Neuronal stem cell (in vitro differentiated cells): ENCODE results near the gene ITFG1.

Source experiments
- DNase-seq: peaks from one replicate; pipeline ENCODE4 v3.0.0-alpha.2; 2013; ENCODE audit warnings: low spot score
- H2AFZ ChIP-seq: one replicate; pipeline ENCODE4 v1.6.1; 2013; ENCODE audit warnings: mild to moderate bottlenecking, low read length, inconsistent platforms
- H2AK5ac ChIP-seq: 2 replicates; pipeline ENCODE4 v1.6.1; 2013; ENCODE audit warnings: low read depth, mild to moderate bottlenecking, inconsistent platforms, low read length, moderate library complexity, mixed read lengths
- H2BK120ac ChIP-seq: 2 replicates; pipeline ENCODE4 v1.6.1; 2013; ENCODE audit warnings: low read depth, mild to moderate bottlenecking, inconsistent platforms, low read length, moderate library complexity, mixed read lengths
- H2BK12ac ChIP-seq: one replicate; pipeline ENCODE4 v1.6.1; 2013; ENCODE audit warnings: low read length, inconsistent platforms
- H2BK15ac ChIP-seq: 2 replicates; pipeline ENCODE4 v1.6.1; 2013; ENCODE audit warnings: mild to moderate bottlenecking, low read length, inconsistent platforms, mixed read lengths
- H2BK5ac ChIP-seq: one replicate; pipeline ENCODE4 v1.6.1; 2013; ENCODE audit warnings: inconsistent platforms, mild to moderate bottlenecking, low read length, moderate library complexity
- H3K14ac ChIP-seq: one replicate; pipeline ENCODE4 v1.6.1; 2013; ENCODE audit warnings: low read length, inconsistent platforms
- H3K18ac ChIP-seq: 2 replicates; pipeline ENCODE4 v1.6.1; 2013; ENCODE audit warnings: low read length, inconsistent platforms
- H3K23ac ChIP-seq: 2 replicates; pipeline ENCODE4 v1.6.1; 2013; ENCODE audit warnings: low read depth, mild to moderate bottlenecking, mixed read lengths, low read length, inconsistent platforms; ENCODE audit not compliant: poor library complexity
- H3K27ac ChIP-seq: replicated peaks from 3 replicates; pipeline ENCODE4 v1.5.1; 2013; ENCODE audit warnings: low read length, inconsistent platforms
- H3K27me3 ChIP-seq, 3 experiments: 2 replicates each; pipeline ENCODE4 v1.6.1; 2013; ENCODE audit warnings: low read length in 3 of 3, mild to moderate bottlenecking in 2 of 3, inconsistent platforms in 1 of 3, low read depth in 1 of 3, mixed read lengths in 1 of 3, moderate library complexity in 1 of 3; ENCODE audit not compliant: control insufficient read depth in 3 of 3, insufficient read depth in 3 of 3
- H3K36me3 ChIP-seq, 2 donors: replicated peaks in 1 of 2; 2 replicates each; pipeline ENCODE4 v1.6.1; 2013; ENCODE audit warnings: low read length in 2 of 2; ENCODE audit not compliant: control insufficient read depth in 2 of 2, insufficient read depth in 2 of 2
- H3K4ac ChIP-seq: 2 replicates; pipeline ENCODE4 v1.6.1; 2013; ENCODE audit warnings: inconsistent platforms, mild to moderate bottlenecking, low read length, moderate library complexity
- H3K4me1 ChIP-seq, 2 donors: 1 replicate in 1 of 2; 2 replicates in 1 of 2; pipeline ENCODE4 v1.6.1; 2013; ENCODE audit warnings: low read length in 2 of 2, low read depth in 1 of 2; ENCODE audit not compliant: control insufficient read depth in 2 of 2, insufficient read depth in 1 of 2
- H3K4me2 ChIP-seq: one replicate; pipeline ENCODE4 v1.6.1; 2013; ENCODE audit warnings: mild to moderate bottlenecking, low read length, inconsistent platforms; ENCODE audit not compliant: insufficient read depth, poor library complexity, severe bottlenecking
- H3K4me3 ChIP-seq, 2 donors: 2 replicates each; pipeline ENCODE4 v1.5.1; 2013; ENCODE audit warnings: low read length in 2 of 2, mild to moderate bottlenecking in 2 of 2, inconsistent platforms in 1 of 2, moderate library complexity in 1 of 2
- H3K79me1 ChIP-seq: one replicate; pipeline ENCODE4 v1.6.1; 2013; ENCODE audit warnings: low read depth, mild to moderate bottlenecking, inconsistent platforms, low read length, moderate library complexity
- H3K9ac ChIP-seq: one replicate; pipeline ENCODE4 v1.6.1; 2013; ENCODE audit warnings: mild to moderate bottlenecking, low read depth, low read length, inconsistent platforms; ENCODE audit not compliant: poor library complexity
- H3K9me3 ChIP-seq, 2 donors: replicated peaks in 1 of 2; 2 replicates each; pipeline versions ENCODE3 to v1.6.1; 2013; ENCODE audit warnings: low read length in 2 of 2, mild to moderate bottlenecking in 2 of 2, inconsistent platforms in 1 of 2, low read depth in 1 of 2, mixed read lengths in 1 of 2, moderate library complexity in 1 of 2; ENCODE audit not compliant: control insufficient read depth in 2 of 2, insufficient read depth in 1 of 2
- H4K8ac ChIP-seq: one replicate; pipeline ENCODE4 v1.6.1; 2013; ENCODE audit warnings: low read depth, mild to moderate bottlenecking, inconsistent platforms, low read length, moderate library complexity
- H4K91ac ChIP-seq: one replicate; pipeline ENCODE4 v1.6.1; 2013; ENCODE audit warnings: low read length, low read depth, mild to moderate bottlenecking, inconsistent platforms; ENCODE audit not compliant: poor library complexity
- WGBS, 2 donors: extraction: QIAGEN DNeasy Blood & Tissue Kit; methylation state at CpG; one replicate each; pipeline ENCODE4 v1.1.7; 2013; ENCODE audit warnings: missing lambda C conversion rate in 2 of 2, mixed read lengths in 1 of 2; ENCODE audit not compliant: insufficient read length in 2 of 2, insufficient replicate concordance in 1 of 2; ENCODE audit errors: extremely low coverage in 2 of 2; 5-methylcytosine and 5-hydroxymethylcytosine counted together

Gene ITFG1

GRCh38 chr16:47241061-47241460 is 219.8 kb downstream of the ITFG1 start:
- no peak overlapping the region for H2BK5ac ChIP-seq

DNA sequence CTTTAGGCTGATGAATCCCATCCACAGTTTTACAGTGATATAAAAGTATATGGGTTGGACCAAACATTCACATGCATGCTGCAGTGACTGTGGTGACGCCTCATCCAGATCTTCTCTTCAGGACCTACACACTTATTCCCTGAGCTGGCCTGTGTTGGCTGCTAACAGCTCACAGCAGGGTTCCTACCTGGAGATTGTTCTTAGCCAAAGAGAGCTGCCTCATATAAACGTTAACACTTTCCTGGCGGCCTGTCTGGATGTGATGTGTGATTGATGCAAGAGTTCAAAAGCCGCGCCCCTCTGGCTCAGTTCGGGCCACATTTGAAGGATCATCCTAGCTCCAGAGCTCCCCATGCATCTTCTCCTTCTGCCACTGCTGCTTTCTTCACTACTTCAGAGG is 224.1 kb downstream of the ITFG1 start:
- H2BK120ac ChIP-seq, result no peak overlapping the region

More at GRCh38 chr16:47241061-47241460, 219.8 kb downstream of the ITFG1 start:
- H3K27me3 ChIP-seq, result no peaks in the 10 kb centered on the region
- no peak overlapping the region for H4K91ac ChIP-seq
- no peaks in the 10 kb centered on the region for H3K9me3 ChIP-seq
- H3K18ac ChIP-seq, result no peak overlapping the region
- H3K23ac ChIP-seq, result no peak overlapping the region
- no peak overlapping the region for H3K4me2 ChIP-seq
- no peak overlapping the region for H3K4me3 ChIP-seq
- no peaks in the 10 kb centered on the region for H3K4me1 ChIP-seq
- no peak overlapping the region for H3K27ac ChIP-seq
- H3K79me1 ChIP-seq, result no peaks in the 10 kb centered on the region
- no peak overlapping the region for H4K8ac ChIP-seq
- no peak for DNase-seq
- H2AK5ac ChIP-seq, result no peak overlapping the region
- H3K4ac ChIP-seq, result no peak overlapping the region
- H2BK15ac ChIP-seq, result no peak overlapping the region
- H2BK120ac ChIP-seq, result no peak overlapping the region
- H3K9ac ChIP-seq, result no peak overlapping the region
- H3K14ac ChIP-seq, result no peak overlapping the region
- no peak overlapping the region for H2BK12ac ChIP-seq
- no peak overlapping the region for H2AFZ ChIP-seq
- no peaks in the 10 kb centered on the region for H3K36me3 ChIP-seq

DNA sequence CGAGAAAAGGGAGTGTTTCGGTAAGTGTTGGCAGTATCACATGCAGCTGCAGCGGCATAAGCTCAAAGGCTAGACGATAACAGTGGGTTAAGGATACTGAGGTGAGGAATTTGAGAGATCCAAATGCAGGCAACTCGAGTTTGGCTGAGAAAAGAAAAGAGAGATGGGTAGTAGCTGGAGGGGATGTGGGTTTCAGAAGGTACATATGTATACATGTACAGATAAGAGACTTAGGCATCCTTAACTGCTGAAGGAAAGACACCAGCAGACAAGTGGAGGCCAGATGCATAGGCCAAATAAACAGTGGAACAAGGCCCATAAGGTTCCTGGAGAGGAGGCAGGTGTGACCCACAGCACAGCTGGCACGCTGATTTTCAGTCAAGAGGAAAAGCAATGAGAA is 230.6 kb downstream of the ITFG1 start:
- Histone ChIP-seq H4K8ac (no peak overlapping the region), H3K4me2 (no peak overlapping the region), H2AFZ (no peak overlapping the region), H3K4ac (no peak overlapping the region), H3K9me3 (no peaks in the 10 kb centered on the region), H4K91ac (no peak overlapping the region), H2BK120ac (no peak overlapping the region), H2AK5ac (no peak overlapping the region), H3K9ac (peak overlapping the region; percentile 39), H3K27ac (no peak overlapping the region), H3K4me3 (no peak overlapping the region), H3K18ac (no peak overlapping the region), H2BK5ac (no peak overlapping the region), H2BK12ac (no peak overlapping the region), H3K14ac (no peak overlapping the region), H3K79me1 (no peaks in the 10 kb centered on the region), H3K36me3 (peaks cover 2 to 3% of the 10 kb centered on the region in 2 donors), H3K4me1 (no peaks in the 10 kb centered on the region), H3K23ac (no peak overlapping the region), H2BK15ac (no peak overlapping the region), H3K27me3 (no peaks in the 10 kb centered on the region)
- DNase-seq, result no peak
- no CpG with 5 or more reads among the region's 6 CpGs for WGBS, 2 donors

More for the DNA sequence above, 224.1 kb downstream of the ITFG1 start:
- Histone ChIP-seq H2BK5ac (no peak overlapping the region), H3K79me1 (no peaks in the 10 kb centered on the region), H3K36me3 (no peaks in the 10 kb centered on the region), H2BK12ac (no peak overlapping the region), H3K23ac (no peak overlapping the region), H2AFZ (no peak overlapping the region), H2BK15ac (no peak overlapping the region), H4K91ac (no peak overlapping the region), H3K4ac (no peak overlapping the region), H3K4me2 (no peak overlapping the region), H4K8ac (no peak overlapping the region), H3K9me3 (no peaks in the 10 kb centered on the region), H3K4me3 (no peak overlapping the region), H3K18ac (no peak overlapping the region), H3K14ac (no peak overlapping the region), H3K27me3 (no peaks in the 10 kb centered on the region), H3K9ac (no peak overlapping the region), H3K4me1 (no peaks in the 10 kb centered on the region), H3K27ac (no peak overlapping the region), H2AK5ac (no peak overlapping the region)
- no peak for DNase-seq
- no CpG with 5 or more reads among the region's 6 CpGs for WGBS, 2 donors

DNA sequence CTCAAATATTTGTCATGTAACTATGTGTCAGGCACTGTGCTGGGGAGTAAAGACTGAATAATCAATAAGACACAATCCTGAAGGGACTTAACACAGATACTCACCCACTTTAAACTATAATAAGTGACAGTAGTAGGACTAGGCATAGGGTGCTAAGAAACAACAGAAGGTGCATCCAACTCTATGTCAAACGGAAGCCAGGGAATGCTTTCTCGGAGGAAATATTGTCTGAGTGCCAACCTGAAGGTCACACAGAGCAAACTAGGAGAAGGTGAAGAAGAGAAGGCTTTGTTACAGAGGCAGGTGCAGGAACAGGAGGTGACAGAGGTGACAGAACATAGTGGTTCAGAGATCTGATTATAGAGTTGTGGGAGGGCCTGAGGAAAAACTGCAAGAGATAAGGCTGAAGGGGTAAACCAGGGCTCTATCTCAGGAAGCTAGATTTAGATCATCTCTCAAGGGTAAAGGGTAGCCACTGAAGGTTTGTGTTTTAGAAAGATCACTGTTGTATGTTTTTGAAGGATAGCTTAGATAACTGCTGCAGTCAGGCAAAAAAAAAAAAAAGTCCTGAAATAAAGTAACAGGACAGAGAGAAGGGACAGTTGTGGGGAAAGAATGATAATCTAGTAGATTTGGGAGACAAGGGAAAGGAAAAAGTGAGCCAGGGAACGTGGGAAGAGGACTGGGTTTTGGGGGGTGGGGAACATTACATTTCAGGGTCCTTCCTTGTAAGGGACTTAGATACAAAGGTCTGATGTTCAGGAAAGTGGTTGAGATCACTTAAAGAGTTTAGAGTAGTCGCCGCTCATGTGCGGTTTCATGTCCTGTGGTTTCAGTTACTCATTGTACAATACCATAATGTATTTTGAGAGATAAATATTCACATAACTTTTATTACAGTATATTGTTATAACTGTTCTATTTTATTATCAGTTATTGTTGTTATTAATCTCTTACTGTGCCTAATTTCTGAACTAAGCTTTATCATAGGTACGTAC is 231.5 kb downstream of the ITFG1 start:
- no peak for DNase-seq
- Histone ChIP-seq H3K14ac (no peak overlapping the region), H2BK12ac (no peak overlapping the region), H3K27ac (no peak overlapping the region), H3K79me1 (no peaks in the 10 kb centered on the region), H3K23ac (no peak overlapping the region), H4K8ac (no peak overlapping the region), H2BK15ac (no peak overlapping the region), H2AK5ac (no peak overlapping the region), H2AFZ (no peak overlapping the region), H4K91ac (no peak overlapping the region), H3K4ac (no peak overlapping the region), H3K4me2 (no peak overlapping the region), H3K4me3 (no peak overlapping the region), H3K4me1 (no peaks in the 10 kb centered on the region), H3K18ac (no peak overlapping the region), H2BK120ac (no peak overlapping the region), H3K27me3 (no peaks in the 10 kb centered on the region), H3K9me3 (no peaks in the 10 kb centered on the region), H3K9ac (no peak overlapping the region), H3K36me3 (peaks cover 2 to 3% of the 10 kb centered on the region in 2 donors), H2BK5ac (no peak overlapping the region)
- WGBS, 2 donors, result no CpG with 5 or more reads among the region's 7 CpGs
